Measurements from ENCODE around the gene TFEC.

The TFEC gene

GRCh38 chr7:115920367-115920766 lies 110.2 kb downstream of the TFEC start:
- no peak for DNase-seq

GRCh38 chr7:115914951-115915350 lies 115.6 kb downstream of the TFEC start:
- no peak for DNase-seq

GRCh38 chr7:115911465-115911864 lies 119.1 kb downstream of the TFEC start:
- DNase-seq = peak in 1 of 2 donors; percentile 45

- DNase-seq = peak in 1 of 2 donors; percentile 48
Measured at GRCh38 chr7:115910541-115911164, 119.9 kb downstream of the TFEC start.

- no peak for DNase-seq
Measured at GRCh38 chr7:115906731-115907130, 123.8 kb downstream of the TFEC start.

GRCh38 chr7:115889669-115889984 lies 140.9 kb downstream of the TFEC start:
- no peak for DNase-seq

GRCh38 chr7:115888981-115889668 lies 141.4 kb downstream of the TFEC start:
- DNase-seq = no peak

- no peak for DNase-seq
Measured at GRCh38 chr7:115885550-115885949, 145.0 kb downstream of the TFEC start.
